Measurements from ENCODE around the gene SNCG.
"Not testable (repeated sequence)": the region's sequence is repeated elsewhere in the genome, so short reads cannot be mapped to it uniquely, and the experiment has no call there.

Gene SNCG

GRCh38 chr10:86974484-86974883, 16.1 kb downstream of the SNCG start:
- DNase-seq (ENCODE audit: low read depth, low spot score): no peak

- no peak for DNase-seq (ENCODE audit: low read depth, low spot score)
Measured at GRCh38 chr10:86976362-86977056, 18.1 kb downstream of the SNCG start.

- not testable (repeated sequence) for DNase-seq (ENCODE audit: low read depth, low spot score)
Measured at GRCh38 chr10:86978457-86978856, 20.1 kb downstream of the SNCG start.

- no peak for DNase-seq (ENCODE audit: low read depth, low spot score)
Measured at GRCh38 chr10:86979296-86979818, 21.0 kb downstream of the SNCG start.

GRCh38 chr10:86979977-86980448, 21.6 kb downstream of the SNCG start:
- DNase-seq (ENCODE audit: low read depth, low spot score): no peak

- DNase-seq (ENCODE audit: low read depth, low spot score): not testable (repeated sequence)
Measured at GRCh38 chr10:86981020-86981419, 22.6 kb downstream of the SNCG start.

GRCh38 chr10:86981716-86982115, 23.3 kb downstream of the SNCG start:
- DNase-seq (ENCODE audit: low read depth, low spot score): no peak

- not testable (repeated sequence) for DNase-seq (ENCODE audit: low read depth, low spot score)
Measured at GRCh38 chr10:86984498-86984897, 26.1 kb downstream of the SNCG start.

GRCh38 chr10:86988520-86988919, 30.1 kb downstream of the SNCG start:
- DNase-seq (ENCODE audit: low read depth, low spot score): no peak

GRCh38 chr10:86991362-86991761, 33.0 kb downstream of the SNCG start:
- DNase-seq (ENCODE audit: low read depth, low spot score): not testable (repeated sequence)

GRCh38 chr10:86992456-86992855, 34.1 kb downstream of the SNCG start:
- no peak for DNase-seq (ENCODE audit: low read depth, low spot score)

- no peak for DNase-seq (ENCODE audit: low read depth, low spot score)
Measured at GRCh38 chr10:86992929-86993328, 34.5 kb downstream of the SNCG start.

- not testable (repeated sequence) for DNase-seq (ENCODE audit: low read depth, low spot score)
Measured at GRCh38 chr10:86999802-87000403, 41.5 kb downstream of the SNCG start.

- DNase-seq (ENCODE audit: low read depth, low spot score): no peak
Measured at GRCh38 chr10:87000491-87000890, 42.1 kb downstream of the SNCG start.

- DNase-seq (ENCODE audit: low read depth, low spot score): not testable (repeated sequence)
Measured at GRCh38 chr10:87007124-87007523, 48.7 kb downstream of the SNCG start.

- not testable (repeated sequence) for DNase-seq (ENCODE audit: low read depth, low spot score)
Measured at GRCh38 chr10:87007674-87008073, 49.3 kb downstream of the SNCG start.

GRCh38 chr10:87008303-87008702, 49.9 kb downstream of the SNCG start:
- DNase-seq (ENCODE audit: low read depth, low spot score): not testable (repeated sequence)

GRCh38 chr10:87009134-87009696, 50.8 kb downstream of the SNCG start:
- not testable (repeated sequence) for DNase-seq (ENCODE audit: low read depth, low spot score)
